ENCODE measurements around the gene PRKN. TPM values are rescaled to one million over a fixed set of nuclear protein-coding genes. Genes with fewer than 3 reads are reported as not detected.
"Not testable (repeated sequence)": the region's sequence is repeated elsewhere in the genome, so short reads cannot be mapped to it uniquely, and the experiment has no call there.

Gene PRKN
- total RNA-seq, 1 donor from 2014 or later: 7.0 TPM

- Mint-ChIP-seq H3K4me1 (ENCODE audit: low read depth, unreplicated experiment) (peaks cover 17% of the 10 kb centered on the region), H3K27me3 (ENCODE audit: unreplicated experiment) (peaks cover 2% of the 10 kb centered on the region), H3K4me3 (ENCODE audit: unreplicated experiment) (peak overlapping the region; percentile 74), H3K36me3 (ENCODE audit: unreplicated experiment) (no peaks in the 10 kb centered on the region), H3K9me3 (ENCODE audit: unreplicated experiment) (no peaks in the 10 kb centered on the region), H3K27ac (ENCODE audit: unreplicated experiment) (peak overlapping the region; percentile 60)
- peak; percentile 45 for DNase-seq
- no peak for TF ChIP-seq CTCF (IDR thresholded peaks at IDR 0.05; ENCODE audit: partially characterized antibody, unreplicated experiment)
Observed at GRCh38 chr6:162532283-162533008, 195.1 kb downstream of the PRKN start.

GRCh38 chr6:162531391-162531790 is 196.2 kb downstream of the PRKN start:
- DNase-seq; H3K27me3 Mint-ChIP-seq (ENCODE audit: unreplicated experiment); H3K9me3 Mint-ChIP-seq (ENCODE audit: unreplicated experiment); H3K27ac Mint-ChIP-seq (ENCODE audit: unreplicated experiment); H3K4me3 Mint-ChIP-seq (ENCODE audit: unreplicated experiment); H3K36me3 Mint-ChIP-seq (ENCODE audit: unreplicated experiment): not testable (repeated sequence)
- peaks cover 17% of the 10 kb centered on the region for H3K4me1 Mint-ChIP-seq (ENCODE audit: low read depth, unreplicated experiment)

- H3K27ac Mint-ChIP-seq (ENCODE audit: unreplicated experiment): no peak overlapping the region
- no peak for DNase-seq
- no peaks in the 10 kb centered on the region for H3K9me3 Mint-ChIP-seq (ENCODE audit: unreplicated experiment)
- no peak for TF ChIP-seq CTCF (IDR thresholded peaks at IDR 0.05; ENCODE audit: partially characterized antibody, unreplicated experiment)
- peaks cover 19% of the 10 kb centered on the region for H3K4me1 Mint-ChIP-seq (ENCODE audit: low read depth, unreplicated experiment)
- peaks cover 2% of the 10 kb centered on the region for H3K27me3 Mint-ChIP-seq (ENCODE audit: unreplicated experiment)
- H3K36me3 Mint-ChIP-seq (ENCODE audit: unreplicated experiment): no peaks in the 10 kb centered on the region
- no peak overlapping the region for H3K4me3 Mint-ChIP-seq (ENCODE audit: unreplicated experiment)
Observed at GRCh38 chr6:162528538-162528937, 199.0 kb downstream of the PRKN start.

GRCh38 chr6:162526960-162527359 is 200.6 kb downstream of the PRKN start:
- no peaks in the 10 kb centered on the region for H3K36me3 Mint-ChIP-seq (ENCODE audit: unreplicated experiment)
- no peaks in the 10 kb centered on the region for H3K9me3 Mint-ChIP-seq (ENCODE audit: unreplicated experiment)
- H3K27me3 Mint-ChIP-seq (ENCODE audit: unreplicated experiment): no peaks in the 10 kb centered on the region
- DNase-seq: no peak
- TF ChIP-seq CTCF (IDR thresholded peaks at IDR 0.05; ENCODE audit: partially characterized antibody, unreplicated experiment): no peak
- H3K4me3 Mint-ChIP-seq (ENCODE audit: unreplicated experiment): no peak overlapping the region
- H3K4me1 Mint-ChIP-seq (ENCODE audit: low read depth, unreplicated experiment): peaks cover 10% of the 10 kb centered on the region
- H3K27ac Mint-ChIP-seq (ENCODE audit: unreplicated experiment): no peak overlapping the region

- H3K4me1 Mint-ChIP-seq (ENCODE audit: low read depth, unreplicated experiment): peaks cover 3% of the 10 kb centered on the region
- DNase-seq: no peak
- H3K4me3 Mint-ChIP-seq (ENCODE audit: unreplicated experiment): no peak overlapping the region
- no peaks in the 10 kb centered on the region for H3K36me3 Mint-ChIP-seq (ENCODE audit: unreplicated experiment)
- H3K27me3 Mint-ChIP-seq (ENCODE audit: unreplicated experiment): no peaks in the 10 kb centered on the region
- no peak overlapping the region for H3K27ac Mint-ChIP-seq (ENCODE audit: unreplicated experiment)
- TF ChIP-seq CTCF (IDR thresholded peaks at IDR 0.05; ENCODE audit: partially characterized antibody, unreplicated experiment): no peak
- no peaks in the 10 kb centered on the region for H3K9me3 Mint-ChIP-seq (ENCODE audit: unreplicated experiment)
Observed at GRCh38 chr6:162525181-162525580, 202.4 kb downstream of the PRKN start.
